Endothelial cell of umbilical vein (primary cell): Measurements from ENCODE around the gene UNC119. TPM values are rescaled to one million over a fixed set of nuclear protein-coding genes. Genes with fewer than 3 reads are reported as not detected.

ENCODE experiments used
- BruUV-seq: library from RNA; stranded (reverse); fragments of 400-500 nt; replicated peaks from 2 replicates; lab custom pipeline; 2021; lab: Mats Ljungman, UMichigan
- CTCF ChIA-PET: fragments of 300-600, 350-600 bp; sonication (Branson Sonifier 250); formaldehyde crosslinking; loops from one replicate; lab custom pipeline; 2021; ENCODE audit warnings: antibody characterized with exemption, inconsistent platforms; lab: Charles Lee
- POLR2A ChIA-PET: fragments of 300-600, 350-600 bp; sonication (Branson Sonifier 250); formaldehyde crosslinking; loops from one replicate; lab custom pipeline; 2021; ENCODE audit warnings: antibody characterized with exemption, inconsistent platforms; lab: Charles Lee
- DNase-seq: peaks from one replicate; pipeline ENCODE4 v3.0.0-alpha.2; 2011; ENCODE audit warnings: low read depth, low spot score
- FAIRE-seq: peaks from 2 replicates; lab custom pipeline; 2011; peaks lifted over from hg19 to GRCh38; lab: Jason Lieb, UNC
- H2AFZ ChIP-seq: 2 replicates; pipeline ENCODE4 v1.6.0; 2012; ENCODE audit warnings: low read depth, low read length, control low read depth, inconsistent platforms
- H3K27ac ChIP-seq: 2 replicates; pipeline ENCODE4 v1.5.1; 2011; ENCODE audit warnings: low read depth, mild to moderate bottlenecking, control low read depth, low read length, moderate library complexity; ENCODE audit not compliant: insufficient read depth
- H3K27me3 ChIP-seq, 2 experiments: 2 replicates each; pipeline versions ENCODE4 v1.6.0 to v1.6.1; 2011; ENCODE audit warnings: low read length in 2 of 2, mixed read lengths in 1 of 2; ENCODE audit not compliant: control insufficient read depth in 2 of 2, insufficient read depth in 2 of 2
- H3K36me3 ChIP-seq, 2 experiments: 2 replicates in 1 of 2; 3 replicates in 1 of 2; pipeline ENCODE4 v1.5.1; 2011; ENCODE audit warnings: low read length in 2 of 2, mild to moderate bottlenecking in 1 of 2, moderate library complexity in 1 of 2; ENCODE audit not compliant: control insufficient read depth in 2 of 2, insufficient read depth in 2 of 2; ENCODE audit errors: extremely low read depth in 1 of 2
- H3K4me1 ChIP-seq: 3 replicates; pipeline ENCODE4 v1.5.1; 2011; ENCODE audit warnings: mild to moderate bottlenecking, low read length; ENCODE audit not compliant: control insufficient read depth, insufficient read depth; ENCODE audit errors: extremely low read depth
- H3K4me2 ChIP-seq: 2 replicates; pipeline ENCODE4 v1.6.1; 2011; ENCODE audit warnings: low read length, control low read depth, mixed read lengths; ENCODE audit not compliant: insufficient read depth
- H3K4me3 ChIP-seq, 3 experiments: fragments of 200-600 bp in 1 of 3; sonication (generic), shearing (Covaris generic) in 1 of 3; replicated peaks in 1 of 3; 2 replicates each; pipeline ENCODE4 v1.5.1; 2011 to 2016; ENCODE audit warnings: control low read depth in 3 of 3, low read length in 3 of 3, mild to moderate bottlenecking in 2 of 3, inconsistent platforms in 1 of 3, low read depth in 1 of 3, moderate library complexity in 1 of 3; ENCODE audit not compliant: insufficient read depth in 1 of 3
- H3K79me2 ChIP-seq: 2 replicates; pipeline ENCODE4 v1.6.0; 2012; ENCODE audit warnings: low read length, inconsistent platforms; ENCODE audit not compliant: control insufficient read depth, insufficient read depth
- H3K9ac ChIP-seq: replicated peaks from 2 replicates; pipeline ENCODE3; 2011; ENCODE audit warnings: low read length, control low read depth; ENCODE audit not compliant: insufficient read depth; ENCODE audit errors: extremely low read depth
- H3K9me1 ChIP-seq: replicated peaks from 3 replicates; pipeline ENCODE4 v1.6.0; 2011; ENCODE audit warnings: mild to moderate bottlenecking, low read length; ENCODE audit not compliant: control insufficient read depth, insufficient read depth; ENCODE audit errors: extremely low read depth
- H3K9me3 ChIP-seq: replicated peaks from 2 replicates; pipeline ENCODE4 v1.5.1; 2012; ENCODE audit warnings: low read length, inconsistent platforms; ENCODE audit not compliant: control insufficient read depth, insufficient read depth
- H4K20me1 ChIP-seq: replicated peaks from 2 replicates; pipeline ENCODE3; 2011; ENCODE audit warnings: mild to moderate bottlenecking, low read length; ENCODE audit not compliant: control insufficient read depth, insufficient read depth; ENCODE audit errors: extremely low read depth
- CTCF ChIP-seq, 2 donors: IDR thresholded peaks; 1 replicate in 1 of 2; 2 replicates in 1 of 2; pipeline ENCODE4 v1.5.1; 2011; ENCODE audit warnings: low read length in 2 of 2, mild to moderate bottlenecking in 2 of 2, moderate library complexity in 2 of 2, control low read depth in 1 of 2, inconsistent platforms in 1 of 2, low read depth in 1 of 2; ENCODE audit not compliant: insufficient read depth in 1 of 2; ENCODE audit errors: extremely low read depth in 1 of 2
- EZH2 ChIP-seq: IDR thresholded peaks from 2 replicates; pipeline ENCODE4 v1.6.1; 2012; ENCODE audit warnings: borderline replicate concordance, low read depth, mild to moderate bottlenecking, moderate library complexity, low read length, inconsistent platforms; ENCODE audit not compliant: severe bottlenecking
- FOS ChIP-seq: IDR thresholded peaks from 2 replicates; pipeline ENCODE4 v1.6.1; 2011; ENCODE audit warnings: mild to moderate bottlenecking, low read length, moderate library complexity, borderline replicate concordance; ENCODE audit not compliant: insufficient read depth
- GATA2 ChIP-seq: IDR thresholded peaks from 2 replicates; pipeline ENCODE4 v1.7.0; 2011; ENCODE audit warnings: low read depth, mild to moderate bottlenecking, moderate library complexity, mixed read lengths, low read length; ENCODE audit not compliant: insufficient read length, insufficient read depth
- JUN ChIP-seq: IDR thresholded peaks from 2 replicates; pipeline ENCODE4 v1.6.1; 2011; ENCODE audit warnings: borderline replicate concordance, low read depth; ENCODE audit not compliant: insufficient read length, insufficient read depth
- MAX ChIP-seq: IDR thresholded peaks from 2 replicates; pipeline ENCODE4 v1.6.1; 2011; ENCODE audit not compliant: insufficient read depth, insufficient read length
- MYC ChIP-seq: IDR thresholded peaks from one replicate; pipeline ENCODE4 v1.6.1; 2011; ENCODE audit warnings: mild to moderate bottlenecking, low read depth, low read length
- POLR2A ChIP-seq: IDR thresholded peaks from 2 replicates; pipeline ENCODE4 v1.6.1; 2012; ENCODE audit warnings: low read depth, mild to moderate bottlenecking, control low read depth, low read length
- POLR2AphosphoS5 ChIP-seq: IDR thresholded peaks from 2 replicates; pipeline ENCODE4 v1.6.1; 2012; ENCODE audit warnings: low read depth, mild to moderate bottlenecking, control low read depth, low read length, moderate library complexity; ENCODE audit not compliant: insufficient read depth
- dilution Hi-C: fragments of 300-500 bp; cut with MboI; formaldehyde crosslinking; loops from one replicate; pipeline ENCODE4 v1.15.0; 2019; ENCODE audit warnings: low sequenced_read_pairs; ENCODE audit not compliant: extremely low pct_ligation_motif_present
- intact Hi-C: fragments of 100-400 bp; cut with micrococcal nuclease; formaldehyde crosslinking; loops from one replicate; pipeline ENCODE4 v1.10.0; 2022
- polyA plus RNA-seq, 4 experiments: library from polyadenylated mRNA; depleted of rRNA in 3 of 4; stranded (reverse) in 3 of 4; unstranded in 1 of 4; fragments of >200 nt; gene quantifications; 2 replicates each; pipeline versions ENCODE4 v1.2.1 to v1.2.3, GENCODE V29; 2011 to 2012; ENCODE audit warnings: missing spikeins in 1 of 4
- total RNA-seq: library from RNA; stranded (reverse); gene quantifications from 2 replicates; pipeline ENCODE4 v1.2.3, GENCODE V29; 2021

UNC119 gene
- total and polyA plus RNA-seq, 2 donors (not counting 3 experiments of a cell fraction or from before 2014, with no cell fraction given), result 26.3 to 67.8 TPM

GRCh38 chr17:28577466-28577824 lies 25.0 kb upstream of the UNC119 start:
- no peak overlapping the region for H3K4me2 ChIP-seq
- dilution Hi-C loops, result no loop called here
- no peaks in the 10 kb centered on the region for H3K9me1 ChIP-seq
- peaks cover 2% of the 10 kb centered on the region for H3K4me1 ChIP-seq
- CTCF ChIA-PET, result no interaction called here
- H3K79me2 ChIP-seq, result no peaks in the 10 kb centered on the region
- no peak overlapping the region for H2AFZ ChIP-seq
- no peak overlapping the region for H3K9ac ChIP-seq
- H3K36me3 ChIP-seq, result peaks cover 5 to 9% of the 10 kb centered on the region in 2 experiments
- H4K20me1 ChIP-seq, result no peaks in the 10 kb centered on the region
- no peak overlapping the region for H3K4me3 ChIP-seq
- no TSS peak for BruUV-seq
- intact Hi-C loops, result loop anchor here (2.0 kb wide), 1 partner anchor 21 kb away; the partner anchor contains the start of gene SPAG5
- POLR2A ChIA-PET, result no interaction called here
- no peak overlapping the region for H3K27ac ChIP-seq
- no peak for FAIRE-seq
- TF ChIP-seq POLR2A (no peak), EZH2 (no peak), POLR2AphosphoS5 (no peak)
- H3K9me3 ChIP-seq, result no peaks in the 10 kb centered on the region
- H3K27me3 ChIP-seq, result no peaks in the 10 kb centered on the region
- no peak for DNase-seq

- Histone ChIP-seq H3K9me1 (no peaks in the 10 kb centered on the region), H3K79me2 (no peaks in the 10 kb centered on the region), H3K36me3 (peaks cover 5 to 9% of the 10 kb centered on the region in 2 experiments), H3K4me1 (peaks cover 4% of the 10 kb centered on the region), H3K27ac (no peak within 1 kb of the TSS), H3K9me3 (no peaks in the 10 kb centered on the region), H3K9ac (no peak within 1 kb of the TSS), H3K4me2 (no peak within 1 kb of the TSS), H4K20me1 (no peaks in the 10 kb centered on the region), H3K27me3 (no peaks in the 10 kb centered on the region), H2AFZ (peak within 1 kb of the TSS; percentile 73), H3K4me3 (peak within 1 kb of the TSS in 1 of 3 experiments; percentile 14)
- BruUV-seq, result no TSS peak
- dilution Hi-C loops, result no loop called here
- intact Hi-C loops, result loop anchor here (2.0 kb wide), 1 partner anchor 22 kb away; the partner anchor contains the start of gene SPAG5
- ChIA-PET CTCF (interaction anchor here (0.6 kb wide), 1 partner anchor 36 kb away, joined by 4 read pairs; no protein-coding TSS in a partner anchor), POLR2A (interaction anchor here (0.6 kb wide), 1 partner anchor 863 kb away, joined by 3 read pairs; no protein-coding TSS in a partner anchor)
- DNase-seq, result peak; percentile 89
- peak; percentile 94 for FAIRE-seq
- TF ChIP-seq JUN (no peak), FOS (no peak), POLR2AphosphoS5 (peak; percentile 40), GATA2 (no peak), MYC (no peak), POLR2A (peak; percentile 41), EZH2 (no peak), MAX (no peak), CTCF (IDR thresholded peaks at IDR 0.05; ENCODE audit: extremely low read depth in 1 of 2, insufficient read depth in 1 of 2, low read depth in 1 of 2, low read length in 2 of 2) (no peak)
Measured at GRCh38 chr17:28576758-28577465, 24.5 kb upstream of the UNC119 start, which contains the start of gene ALDOC. TSS of gene ALDOC (minus strand) at chr17:28576895. CDS start at chr17:28575532, 1,363 bp downstream.
